GM12801 (cell line): Measurements from ENCODE around the gene SYT7.

Source experiments
- CTCF ChIP-seq: IDR thresholded peaks from one replicate; pipeline ENCODE4 v1.5.1; 2011; ENCODE audit warnings: control low read depth; ENCODE audit not compliant: insufficient read length; ENCODE audit errors: extremely low read depth

SYT7 gene

DNA sequence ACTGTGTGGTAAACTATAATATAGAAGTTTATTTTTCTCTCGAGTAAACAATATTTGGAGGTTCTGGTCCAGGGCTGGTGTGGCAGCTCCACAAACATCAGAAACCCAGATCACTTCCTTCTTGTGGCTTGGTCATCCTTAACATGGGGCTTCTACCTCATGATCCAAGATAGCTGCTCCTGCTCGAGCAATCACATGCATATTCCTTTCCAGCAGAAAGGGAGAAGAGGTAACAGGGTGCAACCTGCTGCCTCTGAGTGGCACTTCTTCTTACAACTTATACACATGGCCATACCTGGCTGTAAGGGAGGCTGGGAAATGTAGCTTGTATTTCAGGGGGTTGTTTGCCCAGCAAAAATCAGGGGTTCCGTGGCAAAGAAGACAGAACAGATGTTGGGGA, 44.6 kb upstream of the SYT7 start:
- TF ChIP-seq CTCF, result no peak

DNA sequence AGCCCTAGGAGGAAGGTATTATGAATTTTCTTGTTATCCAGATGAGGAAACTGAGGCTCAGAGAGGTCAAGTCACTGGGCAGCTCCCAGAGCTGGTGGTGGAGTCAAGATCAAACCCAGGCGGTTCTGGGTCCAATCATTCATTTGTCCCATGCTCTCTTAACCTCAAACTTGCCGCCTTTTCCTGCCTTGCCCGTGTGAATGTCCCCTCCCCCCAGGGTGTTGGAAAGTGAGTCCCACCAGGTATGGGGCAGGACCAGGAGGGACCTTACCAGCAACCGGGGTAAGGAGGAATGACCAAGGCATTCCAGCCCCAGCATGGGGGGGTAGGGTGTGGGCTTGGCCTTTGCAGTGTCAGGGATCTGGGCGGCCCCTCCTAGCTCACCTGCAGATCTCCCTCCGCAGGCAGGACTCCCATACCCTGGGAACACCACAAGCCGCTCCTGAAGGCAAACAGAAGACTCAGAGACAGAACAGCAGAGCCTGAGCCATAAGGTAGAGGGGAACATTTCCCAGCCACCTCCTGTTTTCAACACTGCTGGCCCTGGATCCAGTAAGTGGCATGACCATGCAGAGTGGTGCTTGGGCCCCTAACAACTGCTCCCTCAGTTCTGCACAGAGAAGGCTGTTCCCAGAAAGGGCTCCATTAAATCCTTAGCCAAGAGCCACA, 41.2 kb upstream of the SYT7 start:
- TF ChIP-seq CTCF, result no peak

GRCh38 chr11:61619471-61620226, 38.8 kb upstream of the SYT7 start:
- TF ChIP-seq CTCF, result no peak

DNA sequence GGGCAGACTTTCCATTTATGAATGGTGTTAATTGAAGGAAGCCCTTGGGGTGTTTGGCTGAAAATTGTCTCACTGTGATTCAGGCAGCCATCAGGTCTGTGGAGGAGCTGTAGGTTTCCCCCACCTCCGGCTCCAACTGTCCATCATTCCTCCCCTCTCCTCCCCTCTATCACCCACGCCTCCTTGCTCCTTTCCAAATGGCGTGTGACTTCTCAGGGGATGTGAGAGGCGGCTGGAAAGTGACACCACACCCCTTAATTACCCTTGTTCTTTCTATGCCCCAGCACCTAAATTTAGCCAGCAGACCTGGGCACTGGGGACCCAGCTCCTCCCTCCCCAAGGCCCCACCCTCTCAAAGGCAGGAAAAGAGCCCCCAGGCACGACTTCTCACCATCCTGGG, 38.1 kb upstream of the SYT7 start:
- no peak for TF ChIP-seq CTCF

GRCh38 chr11:61617515-61617914, 36.6 kb upstream of the SYT7 start:
- TF ChIP-seq CTCF, result no peak

GRCh38 chr11:61616434-61616833, 35.6 kb upstream of the SYT7 start:
- no peak for TF ChIP-seq CTCF

DNA sequence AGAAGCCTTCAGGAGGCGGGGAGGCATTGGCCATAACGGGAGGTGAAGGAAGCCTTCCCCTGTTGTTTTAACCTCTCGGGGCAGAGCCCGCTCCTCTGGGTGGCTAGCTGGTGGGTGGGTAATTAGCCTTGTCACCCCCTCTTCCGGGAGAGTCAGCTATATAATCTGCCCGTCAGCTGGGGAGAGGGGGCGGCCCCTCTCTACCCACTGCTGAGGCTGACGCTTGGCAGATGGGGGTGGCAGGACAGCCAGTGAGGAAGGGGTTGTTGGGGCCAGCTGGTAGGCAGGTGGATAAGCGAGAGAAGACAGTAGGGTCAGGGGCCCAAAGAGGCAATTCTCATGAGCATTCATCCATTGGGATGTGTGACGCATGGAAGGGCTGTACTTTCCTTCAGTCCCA, 33.0 kb upstream of the SYT7 start:
- TF ChIP-seq CTCF, result no peak
